Activated T-helper 1 cell treated with anti-CD3 and anti-CD28 coated beads, Interleukin-2, amount 50 U/mL, for 16 hours (primary cell): ENCODE data around the gene TRAPPC12.
"Not testable (repeated sequence)": the region's sequence is repeated elsewhere in the genome, so short reads cannot be mapped to it uniquely, and the experiment has no call there.

ENCODE experiments used
- DNase-seq, 2 donors: peaks; one replicate each; pipeline ENCODE4 v3.0.0-alpha.2; 2020; ENCODE audit warnings: low read depth in 1 of 2, low spot score in 1 of 2

The TRAPPC12 gene

DNA sequence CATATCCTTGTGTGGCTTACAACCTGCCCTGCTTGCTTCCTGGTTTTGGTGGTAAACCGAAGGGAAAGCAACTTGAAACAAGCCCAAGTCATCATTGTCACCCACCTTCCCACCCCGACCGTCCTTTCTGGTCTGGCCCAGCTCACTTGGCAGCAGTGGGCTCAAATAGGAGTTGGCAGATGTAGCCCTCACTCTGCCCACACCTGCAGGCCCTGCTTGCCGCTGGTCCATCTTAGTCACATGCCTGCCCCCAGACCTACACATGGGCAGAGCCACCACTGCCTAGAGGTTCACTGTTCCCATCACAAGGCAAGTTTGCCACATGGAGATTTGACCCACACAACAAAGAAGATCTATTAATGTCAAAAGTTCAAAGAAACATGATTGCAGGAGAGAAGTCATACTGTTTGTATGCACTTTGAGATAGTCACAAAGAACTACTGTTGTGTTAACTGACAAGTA, 11.2 kb upstream of the TRAPPC12 start:
- no peak for DNase-seq

DNA sequence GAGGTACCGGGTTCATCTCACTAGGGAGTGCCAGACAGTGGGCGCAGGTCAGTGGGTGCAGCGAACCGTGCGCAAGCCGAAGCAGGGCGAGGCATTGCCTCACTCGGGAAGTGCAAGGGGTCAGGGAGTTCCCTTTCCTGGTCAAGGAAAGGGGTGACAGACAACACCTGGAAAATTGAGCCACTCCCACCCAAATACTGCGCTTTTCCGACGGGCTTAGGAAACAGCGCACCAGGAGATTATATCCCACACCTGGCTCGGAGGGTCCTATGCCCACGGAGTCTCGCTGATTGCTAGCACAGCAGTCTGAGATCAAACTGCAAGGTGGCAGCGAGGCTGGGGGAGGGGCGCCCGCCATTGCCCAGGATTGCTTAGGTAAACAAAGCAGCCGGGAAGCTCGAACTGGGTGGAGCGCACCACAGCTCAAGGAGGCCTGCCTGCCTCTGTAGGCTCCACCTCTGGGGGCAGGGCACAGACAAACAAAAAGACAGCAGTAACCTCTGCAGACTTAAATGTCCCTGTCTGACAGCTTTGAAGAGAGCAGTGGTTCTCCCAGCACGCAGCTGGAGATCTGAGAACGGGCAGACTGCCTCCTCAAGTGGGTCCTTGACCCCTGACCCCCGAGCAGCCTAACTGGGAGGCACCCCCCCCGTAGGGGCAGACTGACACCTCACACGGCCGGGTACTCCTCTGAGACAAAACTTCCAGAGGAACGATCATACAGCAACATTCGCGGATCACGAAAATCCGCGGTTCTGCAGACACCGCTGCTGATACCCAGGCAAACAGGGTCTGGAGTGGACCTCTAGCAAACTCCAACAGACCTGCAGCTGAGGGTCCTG, 9.9 kb upstream of the TRAPPC12 start:
- DNase-seq: not testable (repeated sequence)

DNA sequence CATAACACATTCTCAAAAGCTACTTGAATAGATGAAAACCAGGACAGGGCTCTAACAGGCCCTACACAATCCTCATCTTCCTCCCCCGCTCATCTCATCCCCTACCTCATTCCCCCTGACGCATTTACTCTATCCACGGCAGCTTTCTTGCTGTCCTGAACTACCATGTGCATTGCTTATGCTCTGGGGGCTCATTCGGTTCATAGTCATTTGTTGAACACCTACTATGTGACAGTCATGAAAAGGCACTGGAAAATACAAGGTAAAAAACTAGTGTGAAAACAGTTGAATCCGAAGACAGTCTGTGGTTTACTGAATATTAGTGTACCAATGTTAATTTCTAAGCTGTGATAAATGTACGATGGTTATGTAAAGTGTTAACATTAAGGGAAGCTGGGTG, 2.7 kb upstream of the TRAPPC12 start:
- DNase-seq: no peak

DNA sequence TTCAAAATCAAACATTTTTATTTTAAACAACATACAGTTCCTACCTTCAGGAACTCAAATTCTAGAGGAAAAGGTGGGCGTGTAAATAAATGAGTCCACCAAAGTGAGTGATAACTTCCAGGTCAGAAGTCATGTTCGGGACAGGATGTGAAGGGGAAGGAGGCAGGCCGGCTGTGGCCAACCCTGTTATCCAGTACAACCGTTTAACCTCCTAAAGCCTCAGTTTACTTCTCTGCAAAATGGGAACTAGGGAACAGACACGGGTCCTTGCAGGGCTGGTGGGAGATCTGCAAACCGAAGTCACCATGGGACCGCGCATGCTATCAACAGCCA, 2.2 kb upstream of the TRAPPC12 start:
- DNase-seq: no peak

DNA sequence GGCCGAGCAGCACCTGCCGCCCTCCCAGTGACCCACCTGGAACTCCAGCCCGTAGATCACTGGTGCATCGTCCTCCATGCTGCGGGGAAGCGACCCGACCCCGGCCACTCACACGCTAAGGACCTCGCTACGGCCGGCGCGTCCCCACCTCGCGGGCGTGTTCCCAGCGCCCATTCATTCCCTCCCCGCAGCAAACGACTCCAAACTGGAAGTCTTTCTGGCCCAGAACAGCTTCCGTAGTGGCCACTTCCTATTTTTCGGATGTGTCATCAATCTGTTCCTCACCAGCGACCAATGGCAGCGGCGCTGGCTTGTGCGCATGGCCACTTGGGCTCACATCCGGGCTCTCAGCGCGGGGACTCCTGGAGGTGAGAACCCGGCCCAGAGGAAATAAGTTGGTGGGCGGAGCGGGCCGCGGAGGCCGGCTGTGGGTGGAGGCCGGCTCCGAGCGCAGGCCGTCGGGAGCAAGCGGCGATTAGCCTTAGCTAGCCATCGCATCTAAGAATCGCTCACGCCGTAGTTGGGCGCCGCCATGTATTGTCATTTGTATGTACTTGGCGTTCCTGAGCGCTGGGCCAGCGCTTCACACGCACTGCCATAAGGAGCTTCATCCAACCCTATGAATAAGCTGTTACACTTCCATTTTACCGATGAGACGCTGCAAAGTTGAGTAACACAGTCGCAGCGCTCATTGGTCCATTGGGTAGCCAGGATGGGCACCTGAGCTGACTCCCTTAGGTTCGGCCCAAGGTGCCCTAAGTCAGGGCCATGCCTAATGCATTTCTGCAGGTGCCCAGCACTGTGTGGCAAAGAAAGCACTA, 1.7 kb upstream of the TRAPPC12 start, which contains the start of gene EIPR1:
Gene EIPR1 (minus strand): TSS at position 207 of the 821 bp plus-strand sequence. CDS start 129 bp downstream, at position 78.
- DNase-seq: peak; percentile 92 to 96

DNA sequence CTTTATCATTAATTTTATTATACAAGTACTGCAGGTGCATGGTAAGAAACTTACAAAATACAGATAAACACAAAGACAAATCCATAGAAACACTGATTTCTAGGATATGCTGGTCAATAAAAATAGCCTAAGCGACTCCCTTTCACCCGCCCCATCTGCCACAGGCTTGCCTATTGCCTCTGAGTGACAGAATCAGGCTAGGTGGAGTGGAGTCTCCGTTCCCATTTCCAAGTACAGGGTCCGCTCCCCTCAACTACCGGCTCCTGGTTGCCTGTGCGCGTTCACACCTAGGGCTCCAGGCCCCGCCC, 201 bp upstream of the TRAPPC12 start:
- no peak for DNase-seq

DNA sequence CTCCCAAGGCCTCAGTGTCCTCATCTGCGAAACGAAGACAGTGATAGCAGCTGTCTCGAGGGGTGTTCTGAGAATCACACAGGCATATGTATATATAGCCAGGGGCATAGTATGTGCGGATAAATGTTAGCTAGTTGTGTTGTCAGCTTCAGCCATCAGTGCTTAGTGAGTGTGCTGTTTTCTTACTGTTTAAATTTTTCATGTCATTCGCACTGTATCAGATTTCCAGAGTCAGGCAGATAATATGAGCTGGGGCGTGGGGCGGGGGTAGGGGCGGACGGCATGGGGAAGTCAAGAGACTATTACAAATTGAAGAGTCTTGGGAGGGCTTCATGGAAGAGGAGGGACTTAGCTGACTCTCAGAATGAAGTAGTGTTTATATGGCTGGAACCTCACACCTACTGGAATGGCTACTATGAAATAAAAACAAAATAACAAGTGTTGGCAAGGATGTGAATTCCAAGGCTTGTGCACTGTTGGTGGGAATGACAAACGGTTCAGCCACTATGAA, 7.0 kb downstream of the TRAPPC12 start:
- no peak for DNase-seq

DNA sequence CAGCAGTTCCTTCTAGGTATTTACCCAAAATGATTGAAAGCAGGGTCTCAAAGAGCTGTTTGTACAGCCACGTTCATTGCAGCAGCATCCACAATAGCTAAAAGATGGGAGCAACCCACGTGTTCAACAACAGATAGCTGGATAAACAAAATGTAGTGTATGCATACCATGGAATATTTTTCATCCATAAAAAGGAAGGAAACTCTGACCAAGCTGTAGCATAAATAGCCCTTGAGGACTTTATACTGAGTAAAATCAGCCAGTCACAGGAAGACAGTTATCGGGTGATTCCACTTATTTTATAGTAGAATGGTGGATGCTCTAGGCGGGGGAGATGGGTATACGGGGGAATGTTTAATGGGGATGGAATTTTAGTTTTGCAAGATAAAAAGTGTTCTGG, 7.5 kb downstream of the TRAPPC12 start:
- DNase-seq: no peak

DNA sequence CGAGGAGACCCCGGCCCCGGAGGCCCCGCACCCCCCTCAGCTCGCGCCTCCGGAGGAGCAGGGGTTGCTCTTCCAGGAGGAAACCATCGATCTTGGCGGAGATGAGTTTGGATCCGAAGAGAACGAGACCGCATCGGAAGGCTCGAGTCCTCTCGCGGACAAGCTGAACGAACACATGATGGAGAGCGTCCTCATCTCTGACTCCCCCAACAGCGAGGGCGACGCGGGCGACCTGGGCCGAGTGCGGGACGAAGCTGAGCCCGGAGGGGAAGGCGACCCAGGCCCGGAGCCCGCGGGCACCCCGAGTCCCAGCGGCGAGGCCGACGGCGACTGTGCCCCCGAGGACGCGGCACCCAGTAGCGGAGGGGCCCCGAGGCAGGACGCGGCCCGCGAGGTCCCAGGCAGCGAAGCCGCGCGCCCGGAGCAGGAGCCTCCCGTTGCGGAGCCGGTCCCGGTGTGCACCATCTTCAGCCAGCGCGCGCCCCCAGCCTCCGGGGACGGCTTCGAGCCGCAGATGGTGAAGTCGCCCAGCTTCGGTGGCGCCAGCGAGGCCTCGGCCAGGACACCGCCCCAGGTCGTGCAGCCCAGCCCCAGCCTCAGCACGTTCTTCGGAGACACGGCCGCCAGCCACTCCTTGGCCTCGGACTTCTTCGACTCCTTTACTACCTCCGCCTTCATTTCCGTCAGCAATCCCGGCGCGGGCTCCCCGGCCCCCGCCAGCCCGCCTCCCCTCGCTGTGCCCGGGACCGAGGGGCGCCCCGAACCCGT, 8.3 kb downstream of the TRAPPC12 start:
- no peak for DNase-seq

DNA sequence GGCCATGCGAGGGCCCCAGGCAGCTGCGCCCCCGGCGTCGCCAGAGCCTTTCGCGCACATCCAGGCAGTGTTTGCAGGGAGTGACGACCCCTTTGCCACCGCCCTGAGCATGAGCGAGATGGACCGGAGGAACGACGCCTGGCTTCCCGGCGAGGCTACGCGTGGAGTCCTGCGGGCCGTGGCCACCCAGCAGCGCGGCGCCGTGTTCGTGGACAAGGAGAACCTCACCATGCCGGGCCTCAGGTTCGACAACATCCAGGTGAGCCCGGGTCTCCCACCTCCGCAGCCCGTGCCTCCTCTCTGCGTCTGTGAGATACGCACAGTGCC, 8.9 kb downstream of the TRAPPC12 start:
- no peak for DNase-seq

DNA sequence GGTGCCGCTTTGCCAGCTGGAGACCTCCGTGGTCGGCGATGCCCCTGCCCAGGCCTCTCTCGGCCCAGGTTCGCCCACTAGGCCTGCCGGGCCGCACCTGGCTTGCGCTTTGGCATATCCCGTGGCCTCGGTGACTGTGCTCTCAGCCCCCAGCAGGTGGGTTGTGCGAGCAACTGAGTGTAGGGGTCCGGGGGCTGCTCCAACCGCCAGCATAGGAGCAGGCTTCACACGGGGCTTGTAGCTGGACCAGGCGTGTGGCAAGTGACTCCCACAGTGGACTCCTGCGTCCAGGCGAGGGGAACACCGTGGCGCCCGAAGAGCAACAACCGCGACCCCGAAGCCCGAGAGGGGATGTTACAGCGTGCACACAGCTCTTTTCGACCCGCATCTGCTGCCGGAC, 9.7 kb downstream of the TRAPPC12 start:
- DNase-seq: no peak

DNA sequence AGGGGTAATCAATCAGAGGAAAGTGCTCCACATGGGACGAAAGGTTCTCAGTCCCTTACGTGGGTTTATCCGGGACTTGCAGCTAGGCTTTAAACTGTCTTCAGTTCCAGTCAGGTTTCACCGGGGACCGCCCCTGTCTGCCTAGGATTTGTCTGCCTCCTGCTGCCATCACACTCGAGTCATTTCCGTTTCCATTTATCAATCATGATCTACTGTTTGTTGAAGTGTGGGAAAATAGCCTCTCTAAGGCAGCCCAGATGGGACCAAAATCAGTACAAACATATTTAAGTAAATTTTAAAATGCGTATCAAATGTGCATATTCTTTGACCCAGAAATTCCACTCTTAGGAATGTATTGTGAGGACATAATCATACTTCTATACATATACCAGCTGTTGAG, 10.5 kb downstream of the TRAPPC12 start:
- DNase-seq: no peak

DNA sequence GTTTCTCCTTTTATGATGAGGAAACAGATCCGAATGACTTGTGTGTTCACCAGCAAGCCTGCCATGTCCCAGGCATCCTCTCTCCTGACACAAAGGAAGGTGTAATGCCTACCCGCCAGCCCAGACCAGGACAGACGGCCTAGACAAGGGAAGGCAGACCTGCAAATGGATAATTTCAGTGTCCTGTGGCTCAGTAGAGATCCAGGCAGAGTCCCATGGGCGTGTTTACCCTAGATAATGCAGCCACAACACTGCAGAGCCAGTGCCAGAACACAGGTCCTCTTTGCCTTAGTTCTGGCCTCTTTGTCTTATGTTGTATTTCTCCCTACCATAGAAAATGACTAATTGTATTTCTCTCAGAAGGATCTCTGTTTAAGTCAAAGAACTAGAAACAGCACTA, 12.7 kb downstream of the TRAPPC12 start:
- no peak for DNase-seq

DNA sequence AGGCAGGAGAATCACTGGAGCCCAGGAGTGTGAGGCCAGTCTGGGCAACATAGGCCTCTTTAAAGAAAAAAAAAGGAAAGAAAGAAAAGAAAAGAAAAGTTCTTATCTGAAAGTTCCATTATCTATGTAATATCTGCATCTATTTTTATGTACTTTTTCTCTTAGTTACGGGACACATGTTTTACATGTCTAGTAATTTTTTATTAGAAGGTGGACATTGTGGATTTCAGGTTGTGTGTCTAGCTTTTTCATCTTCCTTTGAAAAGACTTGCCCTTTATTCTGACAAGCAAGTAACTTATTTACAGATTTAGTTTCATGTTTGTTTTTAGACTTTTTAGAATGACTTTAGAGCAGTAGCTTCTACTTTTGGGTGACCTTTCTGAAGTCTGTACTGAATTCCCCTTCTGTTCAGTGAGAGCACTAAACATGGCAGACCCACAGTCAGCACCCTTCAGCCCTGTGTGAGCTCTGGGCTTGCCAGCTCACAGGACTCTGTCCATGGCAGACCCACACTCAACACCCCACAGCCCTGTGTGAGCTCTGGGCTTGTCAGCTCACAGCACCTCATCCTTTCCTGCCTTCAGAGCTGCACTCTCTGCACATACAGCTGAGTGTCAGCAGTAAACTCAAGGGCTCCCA, 17.5 kb downstream of the TRAPPC12 start:
- DNase-seq: no peak

DNA sequence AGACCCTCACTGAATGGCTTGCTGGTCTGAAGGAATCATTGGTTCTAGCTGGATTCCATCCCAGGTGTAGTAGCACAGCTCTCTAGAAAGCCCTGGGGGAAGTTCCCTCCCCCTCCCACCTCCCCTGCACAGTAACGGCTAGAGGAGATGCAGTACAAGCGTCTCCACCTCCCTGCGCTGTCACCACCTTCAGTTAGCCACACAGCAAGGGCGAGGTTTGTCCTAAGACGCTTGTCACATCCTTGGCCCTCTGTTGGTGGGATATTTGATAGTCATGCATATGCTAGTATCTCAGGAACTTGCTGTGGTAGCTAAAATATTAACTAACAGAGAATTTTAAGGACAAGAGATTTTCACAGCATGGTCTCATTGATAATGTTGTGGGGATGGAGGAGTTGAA, 19.4 kb downstream of the TRAPPC12 start:
- DNase-seq: no peak

DNA sequence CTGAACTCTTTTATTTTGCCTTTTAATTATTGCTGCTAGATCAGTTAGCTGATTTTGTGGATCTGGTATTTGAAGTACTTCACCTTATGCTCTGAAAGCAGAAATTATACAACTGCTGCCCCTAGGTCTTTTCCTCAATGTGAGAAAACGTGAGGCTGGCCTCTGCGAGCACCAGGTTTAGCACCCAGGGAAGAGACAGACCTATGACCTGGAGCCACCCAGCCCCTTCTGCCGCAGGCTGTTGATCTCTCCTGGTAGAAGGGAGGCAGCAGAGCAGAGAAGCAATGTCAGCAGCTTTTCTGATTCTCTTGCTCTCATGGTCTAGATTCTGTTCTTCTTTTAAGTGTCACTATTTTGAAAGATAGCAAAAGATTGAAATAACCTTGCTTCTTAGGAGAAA, 19.9 kb downstream of the TRAPPC12 start:
- no peak for DNase-seq

DNA sequence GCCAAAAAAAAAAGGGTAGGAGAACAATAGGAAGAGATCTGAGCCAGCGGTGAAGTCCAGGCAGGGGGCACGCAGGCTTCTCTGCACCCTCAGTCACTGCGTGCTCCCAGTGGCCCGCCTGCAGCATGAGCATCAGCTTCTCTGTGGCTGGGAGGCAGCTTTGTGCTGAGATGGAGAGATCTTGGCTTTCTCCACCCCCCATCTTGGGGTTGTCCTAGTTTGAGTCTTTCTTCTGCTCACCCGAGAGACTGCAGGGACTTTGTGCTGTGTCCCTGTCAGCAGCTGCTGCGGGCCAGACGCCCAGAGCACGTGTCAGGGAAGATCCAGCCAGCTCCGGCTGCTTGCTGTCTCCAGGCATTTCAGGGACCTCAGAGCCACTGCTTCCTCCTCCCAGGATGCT, 20.3 kb downstream of the TRAPPC12 start:
- no peak for DNase-seq

DNA sequence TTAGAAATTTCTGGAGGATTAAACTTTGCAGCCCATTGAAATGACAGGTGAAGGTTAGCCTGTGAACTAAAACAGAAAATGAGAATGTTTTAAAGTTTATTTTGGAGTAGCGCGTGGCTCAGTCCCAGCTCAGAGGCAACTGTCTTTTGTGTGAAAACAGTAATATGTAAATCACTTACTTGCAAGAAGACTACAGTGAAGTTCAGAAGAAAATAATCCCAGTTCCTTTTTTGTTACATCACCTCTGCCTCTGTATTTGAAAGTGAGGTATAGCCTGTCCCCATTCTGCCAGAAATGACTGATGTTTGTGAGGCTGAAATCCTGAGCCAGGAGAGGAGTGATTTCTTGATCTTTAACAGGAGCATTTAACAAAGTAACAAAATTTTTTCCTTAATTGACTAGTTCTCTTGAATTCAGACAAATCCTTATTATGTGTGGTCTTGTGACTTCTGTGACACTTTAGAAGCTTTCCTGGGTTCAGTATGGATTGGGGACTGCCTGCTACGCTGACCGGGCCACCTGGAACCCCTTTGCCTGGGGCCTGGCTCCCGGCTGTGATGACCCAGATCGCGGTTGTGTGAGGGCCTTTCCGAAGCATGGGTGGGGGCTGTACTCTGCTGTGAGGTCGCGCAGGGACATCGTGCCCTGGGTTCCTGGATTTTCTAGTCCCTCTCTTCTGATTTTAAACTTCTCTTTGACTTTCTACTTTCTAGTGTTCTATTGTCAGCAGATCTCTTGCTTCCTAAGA, 24.3 kb downstream of the TRAPPC12 start:
- DNase-seq: no peak

DNA sequence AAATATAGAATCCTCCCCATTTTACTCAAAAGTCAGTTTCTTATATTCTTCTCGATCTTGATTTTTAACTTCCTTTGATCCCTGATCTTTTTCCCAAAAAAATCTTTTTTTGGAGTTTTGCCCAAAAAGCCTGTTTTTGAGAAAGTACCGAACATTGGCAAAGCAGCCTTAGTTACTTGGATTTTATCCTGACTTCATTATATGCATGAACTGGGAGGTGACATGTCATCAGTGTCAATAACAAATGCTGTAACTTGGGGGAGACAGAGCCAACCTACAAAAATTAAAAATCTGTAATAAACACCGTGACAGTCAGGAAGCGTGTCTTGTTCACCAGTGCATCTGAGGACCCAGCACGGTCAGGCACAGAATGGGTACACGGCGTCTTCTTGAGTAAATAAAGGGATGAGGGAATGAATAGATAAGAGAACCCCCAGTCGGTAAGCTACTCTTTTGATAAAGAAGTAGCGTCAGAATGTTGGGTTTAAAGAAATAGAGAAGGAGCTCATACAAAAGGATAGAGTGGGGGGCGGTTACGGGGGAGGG, 24.9 kb downstream of the TRAPPC12 start:
- DNase-seq: no peak

DNA sequence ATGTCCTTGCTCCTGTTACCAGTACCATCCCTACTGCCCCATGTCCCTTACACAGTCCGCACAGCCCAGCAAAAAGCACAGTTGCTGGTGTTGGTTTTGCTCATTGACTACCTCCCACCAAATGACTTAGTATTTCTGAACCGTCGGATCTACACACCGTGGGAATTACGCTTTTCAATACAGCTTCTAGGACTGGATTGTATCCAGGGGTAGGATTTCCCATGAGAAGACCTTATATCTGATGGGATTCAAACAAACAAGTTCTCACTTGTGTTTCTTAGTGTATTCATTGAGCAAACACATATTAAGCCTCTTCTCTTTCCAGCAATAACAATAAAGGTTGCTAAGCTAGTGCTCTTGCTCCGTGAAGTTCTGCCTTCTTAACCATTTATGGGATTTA, 25.8 kb downstream of the TRAPPC12 start:
- no peak for DNase-seq
